GM19023 (cell line): ENCODE measurements around the gene CCR6.
A peak's percentile ranks its signal among the peaks of the same experiment; 100 is the strongest.

Experiments
- ATAC-seq: cut with Tn5 transposase; IDR thresholded peaks from one replicate; pipeline ENCODE4 v1.9.1; 2021; ENCODE audit warnings: mild to moderate bottlenecking, moderate library complexity; ENCODE audit not compliant: unreplicated experiment

Gene CCR6

GRCh38 chr6:167140589-167141474 lies 17.9 kb downstream of the CCR6 start:
- ATAC-seq, result peak; percentile 56

DNA sequence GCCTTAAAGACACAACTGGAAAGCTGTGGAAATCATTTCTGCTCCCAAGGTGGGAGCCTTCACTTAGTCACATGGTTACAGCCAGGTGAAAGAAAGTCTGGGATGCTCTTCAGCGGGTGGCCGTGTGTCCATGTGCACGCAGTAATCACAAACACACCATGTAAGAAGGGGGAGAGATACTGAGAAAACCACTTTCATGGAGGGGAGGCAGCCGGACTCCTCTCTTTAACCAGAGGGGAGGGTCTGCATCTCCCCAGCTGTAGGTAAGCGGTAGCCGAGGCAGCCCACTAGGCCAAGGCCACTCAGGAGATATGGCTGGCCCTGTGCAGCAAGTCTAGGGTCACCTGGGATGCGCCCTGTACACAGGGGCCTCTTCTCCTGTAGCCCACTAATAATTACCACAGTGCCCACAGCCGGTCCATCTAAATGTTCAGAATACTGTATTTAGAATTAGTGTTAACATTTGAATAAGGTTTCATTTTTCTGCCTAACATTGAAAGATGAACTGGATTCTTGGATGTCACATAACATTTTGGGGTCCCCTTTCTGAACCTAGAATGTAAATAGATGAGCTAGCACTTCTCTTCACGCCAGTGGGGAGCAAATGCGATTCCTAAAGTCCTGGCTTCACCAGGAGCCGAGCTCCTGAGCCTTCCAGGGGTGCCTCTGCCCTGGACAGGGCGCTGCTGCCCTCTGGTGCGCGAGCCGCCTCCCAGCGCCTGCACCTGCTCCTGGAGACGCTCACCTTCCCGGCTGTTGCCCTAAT lies 19.0 kb downstream of the CCR6 start:
- peak; percentile 59 for ATAC-seq

DNA sequence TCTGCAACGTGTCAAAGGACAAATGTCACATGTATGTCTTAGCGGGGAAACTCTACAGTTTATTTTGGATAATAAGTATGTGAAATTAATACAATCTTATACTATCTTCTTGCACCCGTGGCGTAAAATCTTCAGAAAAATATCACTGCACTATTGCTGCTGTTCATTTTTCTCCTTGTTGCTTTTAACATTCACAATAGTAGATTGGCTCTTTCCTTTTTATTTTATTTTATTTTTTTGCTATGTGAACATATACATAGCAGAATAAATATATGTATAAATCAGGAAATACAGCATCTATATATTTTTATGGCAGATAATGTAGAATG lies 19.5 kb downstream of the CCR6 start:
- no peak for ATAC-seq

DNA sequence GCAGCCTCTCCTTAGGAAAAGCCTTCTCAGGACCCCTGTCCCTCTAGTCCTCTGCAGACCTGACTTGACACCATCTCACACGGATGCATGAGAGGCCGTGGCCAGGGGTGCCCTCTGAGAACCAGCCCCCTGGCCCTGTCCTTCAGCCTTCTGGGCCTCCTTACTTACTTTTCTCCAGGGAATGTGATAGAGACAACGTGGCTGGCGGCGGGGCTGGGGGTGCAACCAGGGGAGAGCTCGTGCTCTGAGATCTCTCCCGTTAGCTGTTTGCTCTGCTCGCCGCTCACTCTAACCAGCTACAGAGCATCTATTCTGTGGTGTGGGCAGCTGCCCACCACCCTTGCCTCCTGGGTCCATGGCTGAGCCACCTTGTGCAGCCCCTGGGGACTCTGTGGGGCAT lies 20.1 kb downstream of the CCR6 start:
- no peak for ATAC-seq

GRCh38 chr6:167145461-167145860 lies 22.6 kb downstream of the CCR6 start:
- ATAC-seq, result no peak

GRCh38 chr6:167146135-167146534 lies 23.2 kb downstream of the CCR6 start:
- ATAC-seq, result no peak

DNA sequence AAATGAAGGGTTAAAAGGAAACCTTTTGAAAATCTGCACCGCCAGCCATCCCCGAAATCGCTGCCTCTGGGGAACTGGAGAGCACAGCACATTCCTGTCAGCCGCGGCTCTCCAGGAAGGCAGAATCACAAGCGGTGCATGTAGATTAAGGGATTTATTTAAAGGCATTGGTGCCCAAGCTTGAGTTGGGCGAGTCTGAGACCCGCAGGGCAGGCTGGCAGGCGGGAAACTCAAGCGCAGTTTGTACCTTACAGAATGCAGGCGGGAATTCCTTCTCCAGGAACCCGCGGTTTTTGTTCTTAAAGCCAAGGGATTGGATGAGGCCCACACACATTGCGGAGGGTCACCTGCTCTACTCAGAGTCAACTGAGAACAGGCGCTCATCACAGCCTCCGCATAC lies 24.1 kb downstream of the CCR6 start:
- no peak for ATAC-seq

GRCh38 chr6:167148021-167148420 lies 25.1 kb downstream of the CCR6 start:
- ATAC-seq, result no peak

- ATAC-seq, result no peak
These were observed 26.1 kb downstream of the CCR6 start for GRCh38 chr6:167148997-167149396.

- ATAC-seq, result peak; percentile 53
These were observed 28.1 kb downstream of the CCR6 start for GRCh38 chr6:167150941-167151549.

DNA sequence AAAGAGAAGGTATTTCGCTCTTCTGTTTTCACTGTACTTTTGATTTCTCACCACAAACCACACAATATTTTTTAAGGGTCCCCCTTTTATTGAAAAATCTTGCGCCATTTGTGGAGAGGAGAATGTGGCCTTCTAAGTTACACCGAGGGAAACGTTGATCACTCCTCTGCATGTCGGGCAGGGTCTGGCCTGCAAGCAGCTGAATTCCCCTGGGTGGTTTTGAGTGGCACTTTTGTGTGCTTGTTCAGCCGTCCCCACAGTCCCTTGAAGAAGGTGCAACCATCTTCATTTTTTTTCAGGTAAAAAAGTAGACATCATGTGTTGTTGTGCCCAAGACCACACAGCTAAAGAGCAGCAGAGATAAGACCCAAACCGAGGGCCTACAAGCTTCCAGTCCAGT lies 28.8 kb downstream of the CCR6 start:
- ATAC-seq, result no peak

- ATAC-seq, result peak; percentile 42
These were observed 30.0 kb downstream of the CCR6 start for GRCh38 chr6:167152862-167153261.

- ATAC-seq, result peak; percentile 51
These were observed 30.6 kb downstream of the CCR6 start for GRCh38 chr6:167153521-167153959.

DNA sequence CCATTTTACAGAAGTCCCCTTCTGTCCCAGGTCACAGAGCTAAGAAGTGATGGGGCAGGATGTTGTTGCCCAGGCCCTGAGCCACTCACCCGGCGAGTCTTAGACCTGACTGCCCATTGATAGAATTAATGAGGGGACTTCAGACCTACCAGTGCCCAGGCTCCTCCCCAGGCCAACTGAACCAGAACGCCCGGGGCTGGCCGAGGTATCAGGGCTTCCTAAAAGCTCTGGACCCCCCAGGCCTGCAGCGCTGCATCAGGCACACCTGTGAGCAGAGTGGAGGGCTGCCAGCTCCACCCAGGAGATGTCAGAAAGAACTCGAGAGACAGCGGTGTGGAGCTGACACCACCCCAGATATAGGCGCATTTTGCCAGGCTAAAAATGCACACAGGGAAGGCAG lies 31.4 kb downstream of the CCR6 start:
- no peak for ATAC-seq

DNA sequence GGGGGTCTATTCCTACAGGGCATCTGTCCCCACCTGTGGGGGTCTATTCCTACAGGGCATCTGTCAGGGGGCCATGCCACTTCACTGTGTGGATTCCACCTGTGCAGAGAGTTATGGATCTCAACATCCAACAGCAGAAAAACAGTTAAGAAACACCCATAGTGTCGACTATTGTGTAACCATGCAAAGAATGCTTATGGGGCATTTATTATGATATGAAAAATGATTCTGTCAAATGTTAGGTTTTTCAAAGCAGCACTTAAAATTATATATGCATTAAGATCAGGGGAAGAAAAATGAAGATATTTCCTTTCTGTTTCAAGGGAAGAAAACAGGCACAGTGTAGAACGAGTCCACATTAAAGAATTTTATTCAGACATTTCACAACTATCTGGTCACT lies 32.0 kb downstream of the CCR6 start:
- ATAC-seq, result no peak

- no peak for ATAC-seq
These were observed 34.5 kb downstream of the CCR6 start for GRCh38 chr6:167157414-167157813.

DNA sequence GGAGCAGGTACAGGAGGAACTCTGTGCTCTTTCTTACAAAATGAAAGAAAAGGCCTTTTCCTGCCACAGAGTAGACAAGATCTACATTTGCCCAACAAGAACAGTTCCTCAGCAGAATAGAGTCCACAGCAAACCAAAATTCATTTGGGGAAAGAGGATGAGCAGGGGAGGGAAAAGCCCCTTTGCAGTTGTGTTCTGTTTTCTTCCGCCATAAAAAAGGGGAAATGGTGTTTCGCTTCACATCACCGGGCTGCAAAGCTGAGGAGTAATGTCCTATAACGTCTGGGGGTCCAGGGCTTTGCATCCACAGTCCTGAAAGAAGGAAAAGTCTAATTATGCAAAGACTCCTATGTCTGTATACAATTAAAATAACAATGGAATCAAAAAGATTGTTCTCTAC lies 35.0 kb downstream of the CCR6 start, which contains the start of gene GPR31:
GPR31 (minus strand) TSS at position 118 of the 400 bp plus-strand sequence. CDS start 149 bp downstream, outside the sequence.
- no peak for ATAC-seq

GRCh38 chr6:167161851-167162467 lies 39.1 kb downstream of the CCR6 start:
- ATAC-seq, result no peak

- ATAC-seq, result no peak
These were observed 39.7 kb downstream of the CCR6 start for GRCh38 chr6:167162591-167162990.

GRCh38 chr6:167163476-167164011 lies 40.6 kb downstream of the CCR6 start:
- no peak for ATAC-seq

- ATAC-seq, result no peak
These were observed 41.4 kb downstream of the CCR6 start for GRCh38 chr6:167164261-167164660.
